H1 (cell line): Measurements from ENCODE around the gene TLCD2. TPM values are rescaled to one million over a fixed set of nuclear protein-coding genes. Genes with fewer than 3 reads are reported as not detected.

ENCODE experiments used
- CHD2 ChIP-seq: IDR thresholded peaks from 2 replicates; pipeline ENCODE4 v1.6.1; 2012; ENCODE audit warnings: low read length, improper control_type of control experiment
- HDAC2 ChIP-seq, 2 experiments: fragments of 300-600 bp in 1 of 2; sonication (generic) in 1 of 2; IDR thresholded peaks; 2 replicates each; pipeline ENCODE4 v1.6.1; 2011 to 2012; ENCODE audit warnings: low read depth in 2 of 2, low read length in 2 of 2, mild to moderate bottlenecking in 2 of 2, moderate library complexity in 2 of 2, borderline replicate concordance in 1 of 2, inconsistent platforms in 1 of 2
- RFX5 ChIP-seq: IDR thresholded peaks from 2 replicates; pipeline ENCODE4 v1.6.1; 2011; ENCODE audit warnings: low read depth, low read length, improper control_type of control experiment, borderline replicate concordance
- polyA plus RNA-seq, 7 experiments: library from polyadenylated mRNA; depleted of rRNA in 3 of 7; stranded (reverse) in 5 of 7; unstranded in 2 of 7; fragments of >200 nt in 5 of 7; fragments of 200-250 nt in 2 of 7; gene quantifications; 1 replicate in 5 of 7; 2 replicates in 1 of 7; 4 replicates in 1 of 7; pipeline versions ENCODE4 v1.2.1 to v1.2.3, GENCODE V29; 2011 to 2013; ENCODE audit warnings: missing spikeins in 2 of 7, mixed read lengths in 2 of 7
- total RNA-seq: library from RNA; stranded (reverse); fragmentation: NEBNext Ultra II Directional; extraction: Animal tissue kit (Norgen Biotek cat#: 25700); gene quantifications from 2 replicates; pipeline ENCODE4 v1.2.1, GENCODE V29; 2021

The TLCD2 gene
- total and polyA plus RNA-seq, 2 of the 8 experiments (the other 6 are each of a cell fraction or from before 2014, with no cell fraction given), result 0.47 to 1.4 TPM

GRCh38 chr17:1755252-1755826, 45.2 kb upstream of the TLCD2 start (continued):
- no peak for TF ChIP-seq HDAC2 (IDR thresholded peaks at IDR 0.05; ENCODE audit: borderline replicate concordance in 1 of 2, low read depth in 2 of 2, low read length in 2 of 2)
- no peak for TF ChIP-seq RFX5
- no peak for TF ChIP-seq CHD2
